Small intestine (tissue), 7 donors: Measurements from ENCODE around the gene KLF14. TPM values are rescaled to one million over a fixed set of nuclear protein-coding genes. Genes with fewer than 3 reads are reported as not detected.
A peak's percentile ranks its signal among the peaks of the same experiment; 100 is the strongest.

Source experiments
- DNase-seq, 2 donors: peaks; one replicate each; pipeline versions ENCODE4 v3.0.0 to v3.0.0-alpha.2; 2013
- FAIRE-seq: peaks from 2 replicates; lab custom pipeline; 2012; peaks lifted over from hg19 to GRCh38; lab: Jason Lieb, UNC
- H3K27ac ChIP-seq, 3 donors: one replicate each; pipeline ENCODE4 v1.5.1; 2013; ENCODE audit warnings: low read length in 2 of 3, mild to moderate bottlenecking in 2 of 3, control low read depth in 1 of 3, inconsistent platforms in 1 of 3, low read depth in 1 of 3, moderate library complexity in 1 of 3
- H3K27me3 ChIP-seq, 3 donors: one replicate each; pipeline ENCODE4 v1.6.1; 2013; ENCODE audit warnings: low read length in 3 of 3, inconsistent platforms in 1 of 3; ENCODE audit not compliant: control insufficient read depth in 3 of 3, insufficient read depth in 3 of 3
- H3K36me3 ChIP-seq, 3 donors: one replicate each; pipeline ENCODE4 v1.6.1; 2013; ENCODE audit warnings: low read length in 3 of 3, inconsistent platforms in 1 of 3, low read depth in 1 of 3, mild to moderate bottlenecking in 1 of 3, moderate library complexity in 1 of 3; ENCODE audit not compliant: control insufficient read depth in 3 of 3, insufficient read depth in 2 of 3
- H3K4me1 ChIP-seq, 3 donors: one replicate each; pipeline ENCODE4 v1.6.1; 2013; ENCODE audit warnings: low read length in 2 of 3, inconsistent platforms in 1 of 3, low read depth in 1 of 3, mild to moderate bottlenecking in 1 of 3, moderate library complexity in 1 of 3; ENCODE audit not compliant: control insufficient read depth in 3 of 3, insufficient read depth in 2 of 3
- H3K4me3 ChIP-seq, 3 donors: one replicate each; pipeline ENCODE4 v1.5.1; 2013; ENCODE audit warnings: low read length in 3 of 3, control low read depth in 1 of 3, inconsistent platforms in 1 of 3, low read depth in 1 of 3, mild to moderate bottlenecking in 1 of 3, moderate library complexity in 1 of 3
- H3K9me3 ChIP-seq, 2 donors: one replicate each; pipeline ENCODE4 v1.6.1; 2013; ENCODE audit warnings: low read depth in 1 of 2, low read length in 1 of 2; ENCODE audit not compliant: control insufficient read depth in 2 of 2, insufficient read depth in 1 of 2
- WGBS, 3 donors: extraction: QIAGEN DNeasy Blood & Tissue Kit; methylation state at CpG; one replicate each; pipeline ENCODE4 v1.1.7; 2013; 5-methylcytosine and 5-hydroxymethylcytosine counted together
- polyA plus RNA-seq, 4 donors: library from polyadenylated mRNA; stranded (reverse) in 3 of 4; unstranded in 1 of 4; fragments of 200-250 nt in 3 of 4; fragments of 120-200 nt in 1 of 4; gene quantifications; one replicate each; pipeline versions ENCODE4 v1.2.1 to v1.2.3, GENCODE V29; 2013
- donor health status: healthy with polysubstance abuse.
- donor health status: control.
- donor health status: control.
- donor health status: Bipolar disorder and iron deficiency.
- donor health status: healthy.

Gene KLF14
- polyA plus RNA-seq, 4 donors = 0.04 TPM; not detected in 3

- DNase-seq (no peak), FAIRE-seq (no peak)
- Histone ChIP-seq H3K36me3 (no peaks in the 10 kb centered on the region), H3K27ac (no peak overlapping the region), H3K4me3 (no peak overlapping the region), H3K4me1 (peaks cover 0 to 4% (median 0%) of the 10 kb centered on the region in 3 donors), H3K9me3 (no peaks in the 10 kb centered on the region), H3K27me3 (no peaks in the 10 kb centered on the region)
- 79 to 87% (median 81%) methylated on average over 8 of the region's 8 CpGs for WGBS, 3 donors
These were observed 18.4 kb upstream of the KLF14 start for GRCh38 chr7:130752424-130752823.

DNA sequence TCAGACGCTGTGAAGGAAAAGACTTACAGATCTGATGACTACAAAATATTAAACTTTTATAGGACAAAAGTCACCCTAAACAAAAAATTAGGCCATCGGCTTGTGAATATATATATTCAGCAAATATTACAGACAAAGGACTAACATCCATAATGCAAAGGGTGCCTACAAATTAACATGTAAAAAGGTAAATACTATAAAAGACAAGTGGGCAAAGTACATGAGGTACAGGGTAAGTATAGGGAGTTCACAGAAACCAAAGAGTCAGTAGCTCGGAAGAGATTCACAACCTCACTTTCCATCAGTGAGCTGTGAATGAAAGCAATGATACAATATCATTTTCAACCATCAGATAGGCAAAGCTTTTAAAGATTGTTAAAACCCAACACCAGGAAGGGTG, 16.7 kb upstream of the KLF14 start:
- H3K4me1 ChIP-seq = peaks cover 0 to 4% (median 0%) of the 10 kb centered on the region in 3 donors
- H3K36me3 ChIP-seq = no peaks in the 10 kb centered on the region
- 18 to 68% (median 46%) methylated on average over 3 of the region's 3 CpGs for WGBS, 3 donors
- no peak overlapping the region for H3K27ac ChIP-seq
- peaks cover 0 to 4% (median 1%) of the 10 kb centered on the region in 3 donors for H3K27me3 ChIP-seq
- H3K9me3 ChIP-seq = no peaks in the 10 kb centered on the region
- DNase-seq (peak in 1 of 2 donors; percentile 64), FAIRE-seq (no peak)
- no peak overlapping the region for H3K4me3 ChIP-seq

DNA sequence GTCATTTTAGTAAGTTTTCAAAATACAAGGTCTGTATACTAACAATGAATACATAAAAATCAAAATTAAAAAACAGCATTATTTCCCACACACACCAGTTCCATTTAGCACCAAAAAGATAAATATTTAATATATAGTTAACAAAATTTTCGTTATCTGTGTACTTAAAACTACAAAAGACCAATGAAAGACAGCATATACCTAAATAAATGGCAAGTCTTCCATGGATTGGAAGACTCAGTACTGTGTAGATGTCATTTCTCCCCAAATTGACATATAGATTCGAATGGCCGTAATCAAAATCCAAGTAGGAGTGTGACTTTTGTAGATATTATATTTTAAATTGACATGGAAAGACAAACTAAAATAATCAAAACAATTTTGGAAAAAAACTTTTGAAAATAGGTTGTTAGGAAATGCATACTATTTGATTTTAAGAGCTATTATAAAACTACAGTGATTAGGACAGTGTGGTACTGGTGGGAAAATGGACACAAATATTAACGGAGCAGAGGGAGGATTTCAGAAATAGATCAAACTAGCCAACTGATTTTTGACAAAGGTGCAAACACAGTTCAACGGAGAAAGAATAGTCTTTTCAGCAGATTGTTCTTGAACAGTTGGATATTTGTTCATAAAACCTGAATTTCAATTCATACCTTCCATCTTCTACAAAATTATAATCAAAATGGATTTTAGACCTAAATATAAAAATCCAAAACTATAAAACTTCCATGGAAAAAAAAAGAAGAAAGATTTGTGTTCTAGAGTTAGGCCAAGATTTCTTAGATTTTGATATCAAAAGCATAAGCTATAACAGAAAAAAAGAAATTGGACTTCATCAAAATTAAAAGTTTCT, 14.8 kb upstream of the KLF14 start:
- Histone ChIP-seq H3K36me3 (no peaks in the 10 kb centered on the region), H3K4me3 (no peak overlapping the region), H3K27me3 (peaks cover 0 to 8% (median 1%) of the 10 kb centered on the region in 3 donors), H3K27ac (no peak overlapping the region), H3K4me1 (peaks cover 0 to 4% (median 0%) of the 10 kb centered on the region in 3 donors), H3K9me3 (no peaks in the 10 kb centered on the region)
- DNase-seq (no peak), FAIRE-seq (peak; percentile 55)
- 88 to 92% (median 89%) methylated on average over 5 of the region's 5 CpGs for WGBS, 3 donors

GRCh38 chr7:130741331-130741995, 7.5 kb upstream of the KLF14 start:
- Histone ChIP-seq H3K36me3 (no peaks in the 10 kb centered on the region), H3K27me3 (peaks cover 0 to 36% (median 6%) of the 10 kb centered on the region in 3 donors), H3K27ac (no peak overlapping the region), H3K9me3 (no peaks in the 10 kb centered on the region), H3K4me3 (no peak overlapping the region), H3K4me1 (no peaks in the 10 kb centered on the region)
- DNase-seq (no peak), FAIRE-seq (no peak)
- 28 to 40% (median 30%) methylated on average over 3 of the region's 3 CpGs for WGBS, 3 donors

- H3K36me3 ChIP-seq = no peaks in the 10 kb centered on the region
- H3K9me3 ChIP-seq = no peaks in the 10 kb centered on the region
- FAIRE-seq (no peak), DNase-seq (no peak)
- 72 to 77% (median 75%) methylated on average over 4 of the region's 4 CpGs for WGBS, 3 donors
- H3K27ac ChIP-seq = no peak overlapping the region
- no peaks in the 10 kb centered on the region for H3K4me1 ChIP-seq
- peaks cover 0 to 39% (median 6%) of the 10 kb centered on the region in 3 donors for H3K27me3 ChIP-seq
- no peak overlapping the region for H3K4me3 ChIP-seq
These were observed 6.6 kb upstream of the KLF14 start for GRCh38 chr7:130740606-130741005.

DNA sequence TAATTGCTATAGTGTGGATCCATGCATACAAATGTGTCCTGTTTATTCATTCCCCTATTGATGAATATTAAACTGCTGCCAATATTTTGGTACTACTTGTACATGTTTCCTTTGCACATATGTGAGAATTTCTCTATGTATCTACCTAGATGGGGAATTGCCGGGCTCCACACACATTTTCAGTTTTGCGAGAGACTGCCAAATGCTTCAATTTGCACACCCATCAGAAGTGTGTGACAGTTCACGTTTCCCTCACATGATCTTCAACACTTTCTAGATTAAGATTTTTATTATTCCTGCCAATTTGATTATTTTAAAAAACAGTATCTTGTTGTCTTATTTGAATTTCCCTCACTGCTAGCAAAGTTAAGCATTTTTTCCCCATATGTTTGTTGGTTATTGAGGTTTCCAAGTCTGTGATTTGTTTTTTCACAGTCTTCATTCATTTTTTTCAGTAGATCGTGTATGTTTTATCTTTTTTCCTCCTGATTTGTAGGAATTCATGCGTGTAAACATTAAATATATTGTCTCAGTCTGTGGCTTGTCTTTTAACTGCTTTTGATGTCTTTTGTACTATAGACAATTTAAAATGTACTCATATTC, 2.4 kb upstream of the KLF14 start:
- FAIRE-seq = no peak
- H3K36me3 ChIP-seq = no peaks in the 10 kb centered on the region

GRCh38 chr7:130734815-130735716, 1.1 kb upstream of the KLF14 start:
- no peaks in the 10 kb centered on the region for H3K4me1 ChIP-seq
- H3K9me3 ChIP-seq = peaks cover 0 to 27% of the 10 kb centered on the region in 2 donors
- H3K27ac ChIP-seq = no peak overlapping the region
- peaks cover 5 to 56% (median 28%) of the 10 kb centered on the region in 3 donors for H3K27me3 ChIP-seq
- peak overlapping the region in 2 of 3 donors; percentile 42 to 68 for H3K4me3 ChIP-seq
- H3K36me3 ChIP-seq = no peaks in the 10 kb centered on the region
- 7 to 17% (median 14%) methylated on average over 13 of the region's 13 CpGs for WGBS, 3 donors
- FAIRE-seq (peak; percentile 15), DNase-seq (peak in 1 of 2 donors; percentile 2)

More for the DNA sequence above, 2.4 kb upstream of the KLF14 start:
- Histone ChIP-seq H3K4me3 (no peak overlapping the region), H3K27me3 (peaks cover 5 to 57% (median 25%) of the 10 kb centered on the region in 3 donors), H3K27ac (no peak overlapping the region), H3K9me3 (peaks cover 0 to 21% of the 10 kb centered on the region in 2 donors), H3K4me1 (no peaks in the 10 kb centered on the region)
- DNase-seq = no peak
- 44 to 56% (median 51%) methylated on average over 5 of the region's 5 CpGs for WGBS, 3 donors
